HepG2 (cell line): ENCODE results near the gene SLC35B2. TPM values are rescaled to one million over a fixed set of nuclear protein-coding genes. Genes with fewer than 3 reads are reported as not detected.

Experiments
- CEBPG ChIP-seq: IDR thresholded peaks from 2 replicates; pipeline ENCODE4 v1.6.1; 2016
- ETV5 ChIP-seq: IDR thresholded peaks from 2 replicates; pipeline ENCODE4 v1.6.1; 2018; ENCODE audit warnings: missing biosample characterization, missing genetic modification reagents, inconsistent platforms, borderline replicate concordance
- MAFK ChIP-seq, 2 experiments: IDR thresholded peaks in 1 of 2; conservative IDR thresholded peaks in 1 of 2; 2 replicates each; pipeline ENCODE4 v1.6.1; 2011; ENCODE audit warnings: improper control_type of control experiment in 2 of 2, low read length in 2 of 2
- NFYC ChIP-seq: IDR thresholded peaks from 2 replicates; pipeline ENCODE4 v1.6.1; 2016; ENCODE audit warnings: missing genetic modification reagents, missing compliant biosample characterization
- RFXANK ChIP-seq: IDR thresholded peaks from 2 replicates; pipeline ENCODE4 v1.6.1; 2016
- SAP130 ChIP-seq: IDR thresholded peaks from 2 replicates; pipeline ENCODE4 v1.6.1; 2016; ENCODE audit warnings: low read depth
- ZFP1 ChIP-seq: IDR thresholded peaks from 2 replicates; pipeline ENCODE4 v1.6.1; 2016
- ZFX ChIP-seq: sonication (generic); formaldehyde crosslinking; IDR thresholded peaks from 2 replicates; pipeline ENCODE4 v1.4.0; 2020; ENCODE audit warnings: mild to moderate bottlenecking, low read depth, missing genetic modification reagents, moderate library complexity
- ZMYM2 ChIP-seq: sonication (generic); formaldehyde crosslinking; IDR thresholded peaks from 2 replicates; pipeline ENCODE4 v1.8.0; 2022; ENCODE audit warnings: mild to moderate bottlenecking, missing genetic modification reagents
- ZNF253 ChIP-seq: sonication (generic); formaldehyde crosslinking; IDR thresholded peaks from 2 replicates; pipeline ENCODE4 v1.8.0; 2022; ENCODE audit warnings: mild to moderate bottlenecking, missing genetic modification reagents, borderline replicate concordance
- ZNF44 ChIP-seq: sonication (generic); formaldehyde crosslinking; IDR thresholded peaks from 2 replicates; pipeline ENCODE4 v1.5.1; 2020; ENCODE audit warnings: mild to moderate bottlenecking, missing genetic modification reagents
- polyA plus RNA-seq, 8 experiments: library from polyadenylated mRNA; depleted of rRNA in 3 of 8; stranded (reverse) in 7 of 8; unstranded in 1 of 8; fragments of >200 nt; fragmentation: Illumina TruSeq in 4 of 8; extraction: Trizol in 4 of 8; gene quantifications; 2 replicates each; pipeline versions ENCODE4 v1.2.1 to v1.2.3, GENCODE V29; 2011 to 2016; ENCODE audit warnings: low read depth in 4 of 8, missing spikeins in 1 of 8, mixed read lengths in 1 of 8; ENCODE audit not compliant: insufficient read depth in 1 of 8
- total RNA-seq, 5 experiments: library from RNA; depleted of rRNA; stranded (reverse); fragments of >200 nt; fragmentation: Illumina TruSeq; extraction: Trizol; gene quantifications; 2 replicates each; pipeline ENCODE4 v1.2.3, GENCODE V29; 2016; ENCODE audit warnings: low read depth in 1 of 5
- TF ChIP-seq, protein P1 (sequence below): sonication (generic); formaldehyde crosslinking; IDR thresholded peaks from 2 replicates; pipeline ENCODE4 v1.4.0; 2020; ENCODE audit warnings: missing genetic modification reagents, low read depth, mild to moderate bottlenecking, borderline replicate concordance
- TF ChIP-seq, protein P2 (sequence below): IDR thresholded peaks from 2 replicates; pipeline ENCODE4 v1.6.1; 2016; ENCODE audit warnings: low read depth
- TF ChIP-seq, protein P3 (sequence below): sonication (generic); formaldehyde crosslinking; IDR thresholded peaks from 2 replicates; pipeline ENCODE4 v1.4.0; 2020; ENCODE audit warnings: mild to moderate bottlenecking, missing genetic modification reagents, borderline replicate concordance
- TF ChIP-seq, protein P4 (sequence below): IDR thresholded peaks from 2 replicates; pipeline ENCODE4 v1.6.1; 2012; ENCODE audit warnings: low read length, improper control_type of control experiment

The SLC35B2 gene
- total and polyA plus RNA-seq, 2 of the 13 experiments (the other 11 are each of a cell fraction or from before 2014, with no cell fraction given) = 61.1 to 148 TPM

DNA sequence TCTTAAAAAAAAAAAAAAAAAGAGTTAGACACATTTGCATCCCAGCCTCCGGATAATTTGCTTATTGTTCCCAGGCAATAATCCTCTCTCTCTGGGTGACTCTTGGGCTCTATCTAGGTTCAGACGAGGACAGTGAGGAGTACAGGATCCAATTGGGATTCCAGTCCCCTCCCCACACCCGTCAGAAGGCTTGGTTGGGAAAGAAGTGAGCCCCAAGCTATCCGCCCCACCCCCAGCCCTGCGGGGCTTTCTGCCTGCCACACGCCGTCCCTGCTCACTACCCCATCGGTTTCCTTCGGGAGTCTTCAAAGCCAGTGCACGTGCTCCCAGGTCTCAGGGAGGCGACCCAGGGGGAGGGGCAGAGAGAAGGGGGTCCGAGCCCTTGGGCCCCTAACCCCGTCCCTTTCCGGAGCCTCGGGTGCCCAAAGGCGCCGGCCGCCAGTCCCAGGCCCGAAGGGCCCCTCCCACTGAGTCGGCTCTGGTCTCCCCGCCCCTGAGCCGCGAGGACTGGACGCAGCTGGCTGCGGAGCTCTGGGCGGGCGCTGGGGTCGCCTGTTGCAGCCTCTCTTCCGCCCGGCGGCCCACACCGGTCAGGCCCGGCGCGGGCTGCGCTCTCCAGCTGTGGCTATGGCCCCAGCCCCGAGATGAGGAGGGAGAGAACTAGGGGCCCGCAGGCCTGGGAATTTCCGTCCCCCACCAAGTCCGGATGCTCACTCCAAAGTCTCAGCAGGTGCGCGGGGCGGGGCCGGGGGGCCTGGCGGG, 38.1 kb downstream of the SLC35B2 start (continued):
- TF ChIP-seq ZNF253 (CRISPR knock-in tag) = peak; percentile 69; the same call in 1 of the 2 replicates
- TF ChIP-seq, protein P1, sequence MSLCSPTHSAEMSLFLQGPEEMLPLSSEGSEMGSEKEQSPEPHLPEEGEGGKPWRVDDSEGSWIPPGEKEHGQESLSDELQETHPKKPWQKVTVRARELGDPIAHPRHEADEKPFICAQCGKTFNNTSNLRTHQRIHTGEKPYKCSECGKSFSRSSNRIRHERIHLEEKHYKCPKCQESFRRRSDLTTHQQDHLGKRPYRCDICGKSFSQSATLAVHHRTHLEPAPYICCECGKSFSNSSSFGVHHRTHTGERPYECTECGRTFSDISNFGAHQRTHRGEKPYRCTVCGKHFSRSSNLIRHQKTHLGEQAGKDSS = 0 out of 2 replicates have a peak, but pooled peaks have one; percentile 55
- TF ChIP-seq ZNF44 (CRISPR knock-in tag) = peak; percentile 76; the same call in 1 of the 2 replicates
- no peak for TF ChIP-seq RFXANK (CRISPR knock-in tag)
- peak; percentile 84 for TF ChIP-seq ETV5 (CRISPR knock-in tag)
- TF ChIP-seq, protein P2, sequence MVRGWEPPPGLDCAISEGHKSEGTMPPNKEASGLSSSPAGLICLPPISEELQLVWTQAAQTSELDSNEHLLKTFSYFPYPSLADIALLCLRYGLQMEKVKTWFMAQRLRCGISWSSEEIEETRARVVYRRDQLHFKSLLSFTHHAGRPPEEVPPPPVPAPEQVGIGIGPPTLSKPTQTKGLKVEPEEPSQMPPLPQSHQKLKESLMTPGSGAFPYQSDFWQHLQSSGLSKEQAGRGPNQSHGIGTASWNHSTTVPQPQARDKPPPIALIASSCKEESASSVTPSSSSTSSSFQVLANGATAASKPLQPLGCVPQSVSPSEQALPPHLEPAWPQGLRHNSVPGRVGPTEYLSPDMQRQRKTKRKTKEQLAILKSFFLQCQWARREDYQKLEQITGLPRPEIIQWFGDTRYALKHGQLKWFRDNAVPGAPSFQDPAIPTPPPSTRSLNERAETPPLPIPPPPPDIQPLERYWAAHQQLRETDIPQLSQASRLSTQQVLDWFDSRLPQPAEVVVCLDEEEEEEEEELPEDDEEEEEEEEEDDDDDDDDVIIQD (CRISPR knock-in tag) = 0 out of 2 replicates have a peak, but pooled peaks have one; percentile 27
- TF ChIP-seq ZMYM2 = no peak
- TF ChIP-seq, protein P3, sequence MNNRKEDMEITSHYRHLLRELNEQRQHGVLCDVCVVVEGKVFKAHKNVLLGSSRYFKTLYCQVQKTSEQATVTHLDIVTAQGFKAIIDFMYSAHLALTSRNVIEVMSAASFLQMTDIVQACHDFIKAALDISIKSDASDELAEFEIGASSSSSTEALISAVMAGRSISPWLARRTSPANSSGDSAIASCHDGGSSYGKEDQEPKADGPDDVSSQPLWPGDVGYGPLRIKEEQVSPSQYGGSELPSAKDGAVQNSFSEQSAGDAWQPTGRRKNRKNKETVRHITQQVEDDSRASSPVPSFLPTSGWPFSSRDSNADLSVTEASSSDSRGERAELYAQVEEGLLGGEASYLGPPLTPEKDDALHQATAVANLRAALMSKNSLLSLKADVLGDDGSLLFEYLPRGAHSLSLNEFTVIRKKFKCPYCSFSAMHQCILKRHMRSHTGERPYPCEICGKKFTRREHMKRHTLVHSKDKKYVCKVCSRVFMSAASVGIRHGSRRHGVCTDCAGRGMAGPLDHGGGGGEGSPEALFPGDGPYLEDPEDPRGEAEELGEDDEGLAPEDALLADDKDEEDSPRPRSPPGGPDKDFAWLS (CRISPR knock-in tag) = no peak
- TF ChIP-seq MAFK (conservative IDR thresholded peaks at IDR 0.05 in 1 of 2, IDR thresholded peaks at IDR 0.05 in 1 of 2; ENCODE audit: low read length in 2 of 2) = no peak
- TF ChIP-seq ZFX (CRISPR knock-in tag) = peak; percentile 83
- TF ChIP-seq NFYC (CRISPR knock-in tag) = peak; percentile 34; the same call in 1 of the 2 replicates
- TF ChIP-seq CEBPG (CRISPR knock-in tag) = peak; percentile 34
- TF ChIP-seq, protein P4, sequence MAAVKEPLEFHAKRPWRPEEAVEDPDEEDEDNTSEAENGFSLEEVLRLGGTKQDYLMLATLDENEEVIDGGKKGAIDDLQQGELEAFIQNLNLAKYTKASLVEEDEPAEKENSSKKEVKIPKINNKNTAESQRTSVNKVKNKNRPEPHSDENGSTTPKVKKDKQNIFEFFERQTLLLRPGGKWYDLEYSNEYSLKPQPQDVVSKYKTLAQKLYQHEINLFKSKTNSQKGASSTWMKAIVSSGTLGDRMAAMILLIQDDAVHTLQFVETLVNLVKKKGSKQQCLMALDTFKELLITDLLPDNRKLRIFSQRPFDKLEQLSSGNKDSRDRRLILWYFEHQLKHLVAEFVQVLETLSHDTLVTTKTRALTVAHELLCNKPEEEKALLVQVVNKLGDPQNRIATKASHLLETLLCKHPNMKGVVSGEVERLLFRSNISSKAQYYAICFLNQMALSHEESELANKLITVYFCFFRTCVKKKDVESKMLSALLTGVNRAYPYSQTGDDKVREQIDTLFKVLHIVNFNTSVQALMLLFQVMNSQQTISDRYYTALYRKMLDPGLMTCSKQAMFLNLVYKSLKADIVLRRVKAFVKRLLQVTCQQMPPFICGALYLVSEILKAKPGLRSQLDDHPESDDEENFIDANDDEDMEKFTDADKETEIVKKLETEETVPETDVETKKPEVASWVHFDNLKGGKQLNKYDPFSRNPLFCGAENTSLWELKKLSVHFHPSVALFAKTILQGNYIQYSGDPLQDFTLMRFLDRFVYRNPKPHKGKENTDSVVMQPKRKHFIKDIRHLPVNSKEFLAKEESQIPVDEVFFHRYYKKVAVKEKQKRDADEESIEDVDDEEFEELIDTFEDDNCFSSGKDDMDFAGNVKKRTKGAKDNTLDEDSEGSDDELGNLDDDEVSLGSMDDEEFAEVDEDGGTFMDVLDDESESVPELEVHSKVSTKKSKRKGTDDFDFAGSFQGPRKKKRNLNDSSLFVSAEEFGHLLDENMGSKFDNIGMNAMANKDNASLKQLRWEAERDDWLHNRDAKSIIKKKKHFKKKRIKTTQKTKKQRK = no peak
- 0 out of 2 replicates have a peak, but pooled peaks have one; percentile 43 for TF ChIP-seq ZFP1 (CRISPR knock-in tag)
- peak; percentile 87 for TF ChIP-seq SAP130 (CRISPR knock-in tag)
- TF ChIP-seq, all 625 proteins: peak for 278
